Fibroblast of mammary gland (primary cell): Measurements from ENCODE around the gene SLC39A7.

Experiments used
- DNase-seq: peaks from one replicate; pipeline ENCODE4 v3.0.0-alpha.2; 2010; ENCODE audit warnings: low read depth
- H3K4me3 ChIP-seq: 2 replicates; pipeline ENCODE4 v1.5.1; 2011; ENCODE audit warnings: low read depth, mild to moderate bottlenecking, low read length, moderate library complexity; ENCODE audit not compliant: control insufficient read depth
- CTCF ChIP-seq: conservative IDR thresholded peaks from 2 replicates; pipeline ENCODE4 v1.5.1; 2011; ENCODE audit warnings: low read depth, low read length, inconsistent platforms; ENCODE audit not compliant: control insufficient read depth, insufficient read depth

The SLC39A7 gene

GRCh38 chr6:33201935-33202334 is 1.3 kb downstream of the SLC39A7 start:
- H3K4me3 ChIP-seq: peak overlapping the region; percentile 99
- no peak for DNase-seq
- no peak for TF ChIP-seq CTCF

- no peak for TF ChIP-seq CTCF
- no peak overlapping the region for H3K4me3 ChIP-seq
- DNase-seq: no peak
Observed at GRCh38 chr6:33202799-33203198, 2.1 kb downstream of the SLC39A7 start.

GRCh38 chr6:33203443-33204164 is 2.9 kb downstream of the SLC39A7 start:
- no peak for TF ChIP-seq CTCF
- no peak for DNase-seq
- H3K4me3 ChIP-seq: no peak overlapping the region

- DNase-seq: no peak
- no peak overlapping the region for H3K4me3 ChIP-seq
Observed at GRCh38 chr6:33204165-33204414, 3.4 kb downstream of the SLC39A7 start.

GRCh38 chr6:33204415-33205190 is 3.9 kb downstream of the SLC39A7 start, which contains the start of gene HSD17B8:
Gene HSD17B8 (plus strand): TSS chr6:33204655. CDS start chr6:33204669, 14 bp downstream.
- TF ChIP-seq CTCF: no peak
- H3K4me3 ChIP-seq: peak within 1 kb of the TSS; percentile 67
- DNase-seq: peak; percentile 87

More at GRCh38 chr6:33204165-33204414, 3.4 kb downstream of the SLC39A7 start:
- TF ChIP-seq CTCF: no peak

- peak; percentile 44 for DNase-seq
- peak overlapping the region; percentile 67 for H3K4me3 ChIP-seq
- TF ChIP-seq CTCF: no peak
Observed at GRCh38 chr6:33205191-33206026, 4.7 kb downstream of the SLC39A7 start.
